ENCODE measurements around the gene TAS2R30.
"Not testable (repeated sequence)": the region's sequence is repeated elsewhere in the genome, so short reads cannot be mapped to it uniquely, and the experiment has no call there.

TAS2R30 gene

GRCh38 chr12:11114130-11114529 is 20.3 kb downstream of the TAS2R30 start:
- DNase-seq, result not testable (repeated sequence)

- not testable (repeated sequence) for DNase-seq
These were observed 23.2 kb downstream of the TAS2R30 start for GRCh38 chr12:11111213-11111612.

DNA sequence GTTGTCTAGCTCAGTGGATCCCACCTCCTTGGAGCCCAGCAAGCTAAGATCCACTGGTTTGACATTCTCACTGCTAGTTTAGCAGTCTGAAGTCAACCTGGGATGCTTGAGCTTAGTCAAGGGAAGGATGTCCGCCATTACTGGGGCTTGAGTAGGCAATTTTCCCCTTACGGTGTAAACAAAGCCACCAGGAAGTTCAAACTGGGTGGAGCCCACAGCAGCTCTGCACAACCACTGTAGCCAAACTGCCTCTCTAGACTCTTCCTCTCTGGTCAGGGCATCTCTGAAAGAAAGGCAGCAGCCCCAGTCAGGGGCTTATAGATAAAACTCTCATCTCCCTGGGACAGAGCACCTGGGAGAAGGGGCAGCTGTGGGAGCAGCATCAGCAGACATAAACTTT is 25.6 kb downstream of the TAS2R30 start:
- no peak for DNase-seq

DNA sequence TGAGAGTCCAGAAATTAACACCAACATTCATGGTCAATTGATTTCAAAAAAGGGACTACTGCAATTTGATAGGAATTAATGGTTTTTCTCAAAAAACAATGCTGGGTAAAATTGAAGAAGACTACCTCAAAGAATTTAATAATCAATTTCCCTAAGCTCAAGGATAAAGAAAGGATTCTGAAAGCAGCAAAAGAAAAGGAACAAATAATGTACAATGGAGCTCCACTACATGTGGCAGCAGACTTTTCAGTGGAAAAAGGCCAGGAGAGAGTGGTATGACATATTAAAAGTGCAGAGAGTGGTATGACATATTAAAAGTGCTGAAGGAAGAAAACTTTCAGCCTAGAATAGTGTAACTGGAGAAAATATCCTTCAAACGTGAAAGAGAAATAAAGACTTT is 26.7 kb downstream of the TAS2R30 start:
- no peak for DNase-seq

DNA sequence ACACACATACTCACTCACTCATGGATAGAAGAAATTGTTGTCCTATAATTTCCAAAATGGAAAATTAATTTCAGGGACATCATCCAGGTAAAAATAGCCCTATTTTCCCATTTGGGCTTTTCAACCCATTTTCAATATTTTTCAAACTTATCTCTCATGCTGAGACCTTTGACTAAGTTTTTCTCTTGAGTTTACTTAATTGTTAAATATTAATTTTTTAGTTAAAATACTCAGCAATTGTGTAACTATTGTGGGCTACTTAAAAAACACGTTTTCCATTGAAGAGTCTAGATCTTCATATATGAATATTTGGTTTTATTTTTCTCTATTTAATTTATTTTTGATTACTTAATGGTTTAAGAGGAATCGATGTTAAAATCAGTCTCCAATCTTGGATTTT is 28.2 kb downstream of the TAS2R30 start:
- DNase-seq, result no peak

- DNase-seq, result no peak
These were observed 28.9 kb downstream of the TAS2R30 start for GRCh38 chr12:11105546-11105945.

DNA sequence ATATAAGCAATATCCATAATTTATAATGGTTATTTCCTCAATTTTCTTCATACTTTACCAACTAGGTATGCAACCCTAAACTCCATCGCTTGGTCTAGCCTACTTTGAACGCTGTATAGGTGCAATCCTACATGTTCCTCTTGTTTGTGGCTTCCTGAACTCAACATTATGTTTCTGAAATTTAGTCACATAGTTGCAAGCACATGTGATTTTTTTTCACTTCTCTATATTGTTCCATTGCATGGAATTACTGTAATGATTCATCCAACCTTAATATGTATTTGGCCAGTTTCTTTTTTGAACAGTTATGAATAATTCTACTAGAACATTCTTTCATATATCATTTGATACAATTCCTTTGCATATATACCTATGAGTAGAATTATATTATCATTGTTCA is 39.5 kb downstream of the TAS2R30 start:
- DNase-seq, result not testable (repeated sequence)

DNA sequence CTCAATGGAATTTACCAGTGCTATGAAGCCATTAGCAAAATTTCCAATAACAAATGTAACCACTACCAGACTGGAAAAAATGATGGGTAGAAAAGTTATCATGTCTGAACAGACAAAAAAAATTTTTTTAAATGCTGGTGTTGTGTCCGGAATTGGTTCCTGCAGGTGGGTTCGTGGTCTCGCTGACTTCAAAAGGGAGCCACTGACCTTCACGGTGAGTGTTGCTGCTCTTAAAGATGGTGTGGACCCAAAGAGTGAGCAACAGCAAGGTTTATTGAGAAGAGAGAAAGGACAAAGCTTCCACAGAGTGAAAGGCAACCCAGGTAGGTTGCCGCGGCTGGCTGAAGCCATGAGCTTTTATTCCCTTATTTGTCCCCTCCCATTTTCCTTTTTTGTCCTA is 42.3 kb downstream of the TAS2R30 start, which contains the start of gene TAS2R43:
Gene TAS2R43 (minus strand): TSS at position 186 of the 400 bp plus-strand sequence. CDS start 84 bp downstream, at position 102.
- no peak for DNase-seq

DNA sequence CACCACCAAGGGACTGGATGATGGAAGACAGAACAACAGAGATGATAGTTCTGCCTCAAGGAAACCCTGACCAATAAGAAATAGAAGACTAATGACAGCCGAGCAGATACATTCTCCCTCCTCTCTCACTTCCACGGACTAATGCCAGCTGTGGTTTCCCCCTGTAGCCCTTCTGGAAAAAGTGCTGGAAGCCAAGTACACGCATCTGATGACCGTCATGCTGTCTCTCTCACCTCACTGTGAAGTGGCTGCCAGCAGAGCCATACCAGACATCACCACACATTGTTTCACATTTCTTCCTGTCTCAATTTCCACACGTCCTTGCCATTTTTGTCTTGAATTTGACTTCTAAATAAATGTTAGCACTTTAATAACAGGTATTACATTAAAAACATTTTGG is 45.2 kb downstream of the TAS2R30 start:
- no peak for DNase-seq

- DNase-seq, result no peak
These were observed 49.0 kb downstream of the TAS2R30 start for GRCh38 chr12:11085419-11085818.
